Measurements from ENCODE around the gene UNK. TPM values are rescaled to one million over a fixed set of nuclear protein-coding genes. Genes with fewer than 3 reads are reported as not detected.

Gene UNK
- total RNA-seq, 1 experiment from 2014 or later: 35.4 TPM

DNA sequence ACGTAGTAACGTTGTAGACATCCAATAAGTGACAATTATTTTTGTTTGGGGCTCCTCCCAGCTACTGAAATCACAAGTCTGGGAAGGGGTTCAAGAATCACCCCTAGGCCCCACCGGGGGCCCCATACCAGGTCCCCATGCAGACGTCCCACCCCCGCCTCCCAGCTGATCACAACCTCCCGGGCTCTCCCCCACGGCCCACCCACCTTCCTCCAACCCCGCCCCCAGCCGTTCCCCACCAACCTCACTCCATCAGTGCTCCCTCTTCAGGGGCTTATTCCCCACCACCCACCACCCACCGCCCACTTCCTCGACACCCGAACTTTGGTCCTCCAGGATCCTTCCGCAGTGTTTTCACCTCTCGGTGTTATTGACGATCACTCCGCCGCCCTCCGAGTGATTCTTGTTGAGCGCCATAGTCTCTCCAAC is 70.3 kb downstream of the UNK start (continued):
- TF ChIP-seq USF2 (CRISPR knock-in tag; IDR thresholded peaks at IDR 0.05) (no peak), FOXK1 (CRISPR knock-in tag; IDR thresholded peaks at IDR 0.05) (no peak), OVOL2 (CRISPR knock-in tag; IDR thresholded peaks at IDR 0.05; ENCODE audit: borderline replicate concordance) (no peak), ZNF219 (CRISPR knock-in tag; IDR thresholded peaks at IDR 0.05; ENCODE audit: borderline replicate concordance) (no peak)

- Mint-ChIP-seq H3K27ac (peak within 1 kb of the TSS; percentile 98), H3K4me3 (no peak within 1 kb of the TSS), H3K4me1 (peaks cover 12% of the 10 kb centered on the region), H3K36me3 (peaks cover 5% of the 10 kb centered on the region; the same call in 1 of the 2 replicates), H3K27me3 (ENCODE audit: low read depth) (no peaks in the 10 kb centered on the region), H3K9me3 (no peaks in the 10 kb centered on the region)
- POLR2A ChIA-PET: interaction anchor here (0.6 to 1.5 kb wide), 17 partner anchors 9 to 108 kb away, joined by 3 to 16 read pairs (median 6); partner anchors contain the start of genes FBF1, TRIM47 and UNK
- DNase-seq (ENCODE audit: low spot score) (peak; percentile 98), ATAC-seq (peak; percentile 92)
- CTCF ChIA-PET: interaction anchor here (0.6 to 6.0 kb wide), 44 partner anchors 9 to 816 kb away, joined by 3 to 100 read pairs (median 4); partner anchors contain the start of genes ACOX1, CDK3, FBF1 and GALK1
- TF ChIP-seq JUN (CRISPR knock-in tag; IDR thresholded peaks at IDR 0.05) (no peak), MYBL2 (CRISPR knock-in tag; IDR thresholded peaks at IDR 0.05) (peak; percentile 86; the same call in 1 of the 2 replicates), ZNF263 (CRISPR knock-in tag; IDR thresholded peaks at IDR 0.05; ENCODE audit: low read depth) (no peak), ZNF138 (CRISPR knock-in tag; conservative IDR thresholded peaks at IDR 0.05) (no peak), CREM (CRISPR knock-in tag; IDR thresholded peaks at IDR 0.05) (peak; percentile 47), ZNF423 (CRISPR knock-in tag; IDR thresholded peaks at IDR 0.05) (no peak), CDX4 (CRISPR knock-in tag; IDR thresholded peaks at IDR 0.05; ENCODE audit: borderline replicate concordance) (no peak), MXD4 (CRISPR knock-in tag; IDR thresholded peaks at IDR 0.05; ENCODE audit: borderline replicate concordance) (no peak), NR2C2 (CRISPR knock-in tag; IDR thresholded peaks at IDR 0.05) (no peak), GRHL2 (CRISPR knock-in tag; IDR thresholded peaks at IDR 0.05; ENCODE audit: insufficient replicate concordance, severe bottlenecking) (no peak), CBFB (CRISPR knock-in tag; IDR thresholded peaks at IDR 0.05; ENCODE audit: low read depth) (no peak), ATF3 (CRISPR knock-in tag; conservative IDR thresholded peaks at IDR 0.05) (no peak), ESRRA (CRISPR knock-in tag; IDR thresholded peaks at IDR 0.05; ENCODE audit: borderline replicate concordance) (no peak), RELA (CRISPR knock-in tag; IDR thresholded peaks at IDR 0.05; ENCODE audit: borderline replicate concordance) (0 out of 2 replicates have a peak, but pooled peaks have one; percentile 50), SMAD3 (CRISPR knock-in tag; IDR thresholded peaks at IDR 0.05; ENCODE audit: borderline replicate concordance) (no peak), TP53 (CRISPR knock-in tag; IDR thresholded peaks at IDR 0.05) (0 out of 2 replicates have a peak, but pooled peaks have one; percentile 35), FOXJ3 (CRISPR knock-in tag; IDR thresholded peaks at IDR 0.05; ENCODE audit: borderline replicate concordance) (no peak)
- TF ChIP-seq, protein P1, sequence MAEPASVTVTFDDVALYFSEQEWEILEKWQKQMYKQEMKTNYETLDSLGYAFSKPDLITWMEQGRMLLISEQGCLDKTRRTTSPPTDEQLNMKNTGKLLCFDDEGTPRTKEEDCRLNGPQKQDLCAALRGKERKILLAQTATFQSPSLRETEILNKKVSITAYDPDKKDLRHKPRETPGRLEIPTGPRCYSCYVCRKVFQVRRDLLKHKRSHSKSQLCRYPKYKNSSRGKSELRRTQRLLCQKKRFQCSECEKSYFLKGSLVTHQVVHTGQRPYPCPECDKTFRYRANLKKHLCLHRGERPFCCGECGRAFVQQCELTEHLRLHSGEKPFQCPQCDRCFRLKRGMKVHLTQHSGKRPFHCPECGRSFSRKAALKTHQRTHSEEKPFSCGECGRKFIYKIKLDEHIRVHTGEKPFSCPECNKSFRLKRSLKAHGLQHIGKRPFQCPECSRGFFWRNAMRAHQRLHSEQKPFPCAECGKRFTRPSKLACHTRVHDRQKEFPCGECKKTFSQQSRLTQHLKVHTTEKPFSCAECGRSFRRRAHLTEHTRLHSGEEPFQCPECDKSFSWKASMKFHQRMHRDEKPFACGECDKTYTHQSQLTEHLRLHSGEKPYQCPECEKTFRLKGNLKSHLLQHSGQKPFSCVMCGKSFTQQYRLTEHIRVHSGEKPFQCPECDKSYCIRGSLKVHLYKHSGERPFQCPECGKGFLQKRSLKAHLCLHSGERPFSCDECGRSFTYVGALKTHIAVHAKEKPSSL (CRISPR knock-in tag; conservative IDR thresholded peaks at IDR 0.05): no peak
- TF ChIP-seq, protein P2, sequence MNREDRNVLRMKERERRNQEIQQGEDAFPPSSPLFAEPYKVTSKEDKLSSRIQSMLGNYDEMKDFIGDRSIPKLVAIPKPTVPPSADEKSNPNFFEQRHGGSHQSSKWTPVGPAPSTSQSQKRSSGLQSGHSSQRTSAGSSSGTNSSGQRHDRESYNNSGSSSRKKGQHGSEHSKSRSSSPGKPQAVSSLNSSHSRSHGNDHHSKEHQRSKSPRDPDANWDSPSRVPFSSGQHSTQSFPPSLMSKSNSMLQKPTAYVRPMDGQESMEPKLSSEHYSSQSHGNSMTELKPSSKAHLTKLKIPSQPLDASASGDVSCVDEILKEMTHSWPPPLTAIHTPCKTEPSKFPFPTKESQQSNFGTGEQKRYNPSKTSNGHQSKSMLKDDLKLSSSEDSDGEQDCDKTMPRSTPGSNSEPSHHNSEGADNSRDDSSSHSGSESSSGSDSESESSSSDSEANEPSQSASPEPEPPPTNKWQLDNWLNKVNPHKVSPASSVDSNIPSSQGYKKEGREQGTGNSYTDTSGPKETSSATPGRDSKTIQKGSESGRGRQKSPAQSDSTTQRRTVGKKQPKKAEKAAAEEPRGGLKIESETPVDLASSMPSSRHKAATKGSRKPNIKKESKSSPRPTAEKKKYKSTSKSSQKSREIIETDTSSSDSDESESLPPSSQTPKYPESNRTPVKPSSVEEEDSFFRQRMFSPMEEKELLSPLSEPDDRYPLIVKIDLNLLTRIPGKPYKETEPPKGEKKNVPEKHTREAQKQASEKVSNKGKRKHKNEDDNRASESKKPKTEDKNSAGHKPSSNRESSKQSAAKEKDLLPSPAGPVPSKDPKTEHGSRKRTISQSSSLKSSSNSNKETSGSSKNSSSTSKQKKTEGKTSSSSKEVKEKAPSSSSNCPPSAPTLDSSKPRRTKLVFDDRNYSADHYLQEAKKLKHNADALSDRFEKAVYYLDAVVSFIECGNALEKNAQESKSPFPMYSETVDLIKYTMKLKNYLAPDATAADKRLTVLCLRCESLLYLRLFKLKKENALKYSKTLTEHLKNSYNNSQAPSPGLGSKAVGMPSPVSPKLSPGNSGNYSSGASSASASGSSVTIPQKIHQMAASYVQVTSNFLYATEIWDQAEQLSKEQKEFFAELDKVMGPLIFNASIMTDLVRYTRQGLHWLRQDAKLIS (CRISPR knock-in tag; IDR thresholded peaks at IDR 0.05; ENCODE audit: borderline replicate concordance): no peak
- TF ChIP-seq, protein P3, sequence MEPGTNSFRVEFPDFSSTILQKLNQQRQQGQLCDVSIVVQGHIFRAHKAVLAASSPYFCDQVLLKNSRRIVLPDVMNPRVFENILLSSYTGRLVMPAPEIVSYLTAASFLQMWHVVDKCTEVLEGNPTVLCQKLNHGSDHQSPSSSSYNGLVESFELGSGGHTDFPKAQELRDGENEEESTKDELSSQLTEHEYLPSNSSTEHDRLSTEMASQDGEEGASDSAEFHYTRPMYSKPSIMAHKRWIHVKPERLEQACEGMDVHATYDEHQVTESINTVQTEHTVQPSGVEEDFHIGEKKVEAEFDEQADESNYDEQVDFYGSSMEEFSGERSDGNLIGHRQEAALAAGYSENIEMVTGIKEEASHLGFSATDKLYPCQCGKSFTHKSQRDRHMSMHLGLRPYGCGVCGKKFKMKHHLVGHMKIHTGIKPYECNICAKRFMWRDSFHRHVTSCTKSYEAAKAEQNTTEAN (CRISPR knock-in tag; IDR thresholded peaks at IDR 0.05): no peak
- TF ChIP-seq, protein P4, sequence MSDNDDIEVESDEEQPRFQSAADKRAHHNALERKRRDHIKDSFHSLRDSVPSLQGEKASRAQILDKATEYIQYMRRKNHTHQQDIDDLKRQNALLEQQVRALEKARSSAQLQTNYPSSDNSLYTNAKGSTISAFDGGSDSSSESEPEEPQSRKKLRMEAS (CRISPR knock-in tag; IDR thresholded peaks at IDR 0.05): no peak; the same call in 1 of the 2 replicates
Observed at GRCh38 chr17:75855310-75856061, 70.9 kb downstream of the UNK start, which contains the start of gene WBP2. Gene WBP2 (minus strand): TSS chr17:75855335. CDS start chr17:75855297, 38 bp downstream.

Data from WTC11 (cell line).